ENCODE measurements around the gene PRIMA1. TPM values are rescaled to one million over a fixed set of nuclear protein-coding genes. Genes with fewer than 3 reads are reported as not detected.

The PRIMA1 gene
- total RNA-seq, 1 donor from 2014 or later, result 2.0 TPM

DNA sequence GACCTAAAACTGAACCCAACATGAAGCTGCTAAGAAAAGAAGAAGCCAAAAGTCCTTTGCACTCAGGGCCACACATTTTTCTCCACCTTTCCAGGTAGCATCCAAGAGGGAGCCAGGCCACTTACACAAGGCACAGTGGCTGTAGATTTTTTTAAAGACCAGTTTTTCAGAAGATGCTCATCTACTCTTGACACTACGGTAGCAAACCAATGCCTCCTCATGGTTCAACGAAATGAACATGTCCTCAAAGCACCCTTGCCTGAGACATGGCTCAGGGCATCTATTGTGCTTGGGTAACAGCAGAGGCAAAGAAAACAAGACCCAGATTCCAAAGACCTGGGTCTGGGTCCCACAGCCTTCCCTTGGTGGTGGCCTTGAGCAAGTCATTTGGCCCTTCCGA is 22.3 kb downstream of the PRIMA1 start:
- TF ChIP-seq, protein P1, sequence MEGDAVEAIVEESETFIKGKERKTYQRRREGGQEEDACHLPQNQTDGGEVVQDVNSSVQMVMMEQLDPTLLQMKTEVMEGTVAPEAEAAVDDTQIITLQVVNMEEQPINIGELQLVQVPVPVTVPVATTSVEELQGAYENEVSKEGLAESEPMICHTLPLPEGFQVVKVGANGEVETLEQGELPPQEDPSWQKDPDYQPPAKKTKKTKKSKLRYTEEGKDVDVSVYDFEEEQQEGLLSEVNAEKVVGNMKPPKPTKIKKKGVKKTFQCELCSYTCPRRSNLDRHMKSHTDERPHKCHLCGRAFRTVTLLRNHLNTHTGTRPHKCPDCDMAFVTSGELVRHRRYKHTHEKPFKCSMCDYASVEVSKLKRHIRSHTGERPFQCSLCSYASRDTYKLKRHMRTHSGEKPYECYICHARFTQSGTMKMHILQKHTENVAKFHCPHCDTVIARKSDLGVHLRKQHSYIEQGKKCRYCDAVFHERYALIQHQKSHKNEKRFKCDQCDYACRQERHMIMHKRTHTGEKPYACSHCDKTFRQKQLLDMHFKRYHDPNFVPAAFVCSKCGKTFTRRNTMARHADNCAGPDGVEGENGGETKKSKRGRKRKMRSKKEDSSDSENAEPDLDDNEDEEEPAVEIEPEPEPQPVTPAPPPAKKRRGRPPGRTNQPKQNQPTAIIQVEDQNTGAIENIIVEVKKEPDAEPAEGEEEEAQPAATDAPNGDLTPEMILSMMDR (conservative IDR thresholded peaks at IDR 0.05), result no peak
- Mint-ChIP-seq H3K27ac (ENCODE audit: unreplicated experiment) (no peak overlapping the region), H3K36me3 (ENCODE audit: low read depth) (no peaks in the 10 kb centered on the region), H3K4me3 (no peak overlapping the region), H3K9me3 (no peaks in the 10 kb centered on the region), H3K27me3 (ENCODE audit: low read depth) (no peaks in the 10 kb centered on the region), H3K4me1 (peaks cover 15% of the 10 kb centered on the region)
- DNase-seq (ENCODE audit: low read depth, low spot score), result no peak

DNA sequence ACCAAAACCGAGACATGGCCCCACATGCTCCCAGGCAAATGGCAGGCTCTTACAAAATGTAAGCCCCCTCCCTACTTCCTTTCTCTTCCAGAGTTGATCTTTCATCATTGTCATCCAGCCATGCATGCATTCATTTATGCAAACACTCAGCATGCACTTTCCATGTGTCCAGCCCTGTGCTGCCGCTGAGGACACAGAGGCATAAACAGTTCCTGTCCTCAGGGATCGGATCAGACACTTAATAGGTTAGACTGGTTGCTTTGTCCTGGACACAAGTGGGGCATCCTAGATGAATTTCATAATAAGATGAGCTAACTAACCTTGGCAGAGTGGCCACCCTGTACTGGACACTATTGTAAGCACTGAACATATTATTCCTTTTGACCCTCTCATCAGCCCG is 23.1 kb downstream of the PRIMA1 start:
- H3K27ac Mint-ChIP-seq (ENCODE audit: unreplicated experiment), result no peak overlapping the region
- no peak overlapping the region for H3K4me3 Mint-ChIP-seq
- peaks cover 18% of the 10 kb centered on the region for H3K4me1 Mint-ChIP-seq
- TF ChIP-seq, protein P1 (conservative IDR thresholded peaks at IDR 0.05), result no peak
- no peaks in the 10 kb centered on the region for H3K9me3 Mint-ChIP-seq
- no peak for DNase-seq (ENCODE audit: low read depth, low spot score)
- no peaks in the 10 kb centered on the region for H3K27me3 Mint-ChIP-seq (ENCODE audit: low read depth)
- H3K36me3 Mint-ChIP-seq (ENCODE audit: low read depth), result no peaks in the 10 kb centered on the region

DNA sequence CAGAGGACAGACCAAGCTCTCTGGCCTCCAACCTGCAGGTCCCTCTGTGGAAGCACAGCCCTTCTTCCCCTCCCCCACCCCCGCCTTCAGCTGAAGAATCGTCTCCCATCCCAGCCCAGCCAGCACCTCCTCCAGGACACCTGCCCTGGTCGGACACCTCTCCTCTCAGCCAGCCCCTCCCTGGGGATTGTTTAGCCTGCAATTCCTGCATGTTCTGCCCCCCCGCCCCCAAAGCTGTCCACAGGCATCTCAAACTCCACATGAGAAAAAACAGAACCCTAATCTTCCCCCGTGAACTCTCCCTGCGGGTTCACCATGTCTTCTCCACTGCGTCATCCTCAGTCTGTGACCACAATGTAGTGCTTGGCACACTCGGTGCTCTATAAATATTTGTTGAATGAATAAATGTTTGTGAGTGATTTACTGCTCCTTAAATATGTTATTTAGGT is 24.1 kb downstream of the PRIMA1 start:
- H3K27ac Mint-ChIP-seq (ENCODE audit: unreplicated experiment), result no peak overlapping the region
- no peak for DNase-seq (ENCODE audit: low read depth, low spot score)
- no peaks in the 10 kb centered on the region for H3K36me3 Mint-ChIP-seq (ENCODE audit: low read depth)
- peaks cover 28% of the 10 kb centered on the region for H3K4me1 Mint-ChIP-seq
- H3K4me3 Mint-ChIP-seq, result no peak overlapping the region
- H3K9me3 Mint-ChIP-seq, result no peaks in the 10 kb centered on the region
- no peaks in the 10 kb centered on the region for H3K27me3 Mint-ChIP-seq (ENCODE audit: low read depth)
- TF ChIP-seq, protein P1 (conservative IDR thresholded peaks at IDR 0.05), result no peak

DNA sequence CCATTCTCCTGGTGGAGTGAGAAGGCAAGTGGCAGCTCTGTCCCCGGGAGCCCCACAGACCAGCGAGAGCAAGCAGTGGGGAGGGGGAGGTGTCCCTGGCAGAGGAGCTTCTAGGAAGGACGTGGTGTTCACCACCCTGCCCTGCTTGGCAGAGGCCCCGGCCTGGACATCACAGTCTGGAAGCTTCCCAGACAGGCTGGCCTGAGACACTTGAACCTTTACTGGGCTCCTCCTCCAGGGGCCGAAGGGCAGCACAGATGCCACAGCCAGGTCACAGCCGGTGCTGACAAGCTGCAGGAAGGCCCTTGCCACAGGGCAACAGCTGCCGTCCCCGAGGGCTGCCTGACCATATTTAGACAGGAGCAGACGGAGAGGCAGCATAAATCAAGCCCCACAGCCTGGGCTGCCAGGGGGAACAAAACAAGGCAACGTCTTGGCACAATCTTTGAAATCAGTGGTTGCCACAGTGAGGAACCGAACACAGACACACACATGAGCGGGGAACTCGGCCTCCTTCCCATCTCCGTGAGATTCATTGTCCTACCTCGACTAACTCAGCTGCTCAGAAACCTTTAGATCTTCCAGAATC is 28.5 kb downstream of the PRIMA1 start:
- no peaks in the 10 kb centered on the region for H3K27me3 Mint-ChIP-seq (ENCODE audit: low read depth)
- no peaks in the 10 kb centered on the region for H3K36me3 Mint-ChIP-seq (ENCODE audit: low read depth)
- TF ChIP-seq, protein P1 (conservative IDR thresholded peaks at IDR 0.05), result no peak
- DNase-seq (ENCODE audit: low read depth, low spot score), result no peak
- peaks cover 27% of the 10 kb centered on the region for H3K4me1 Mint-ChIP-seq
- H3K27ac Mint-ChIP-seq (ENCODE audit: unreplicated experiment), result peak overlapping the region; percentile 91
- H3K9me3 Mint-ChIP-seq, result no peaks in the 10 kb centered on the region
- H3K4me3 Mint-ChIP-seq, result no peak overlapping the region

DNA sequence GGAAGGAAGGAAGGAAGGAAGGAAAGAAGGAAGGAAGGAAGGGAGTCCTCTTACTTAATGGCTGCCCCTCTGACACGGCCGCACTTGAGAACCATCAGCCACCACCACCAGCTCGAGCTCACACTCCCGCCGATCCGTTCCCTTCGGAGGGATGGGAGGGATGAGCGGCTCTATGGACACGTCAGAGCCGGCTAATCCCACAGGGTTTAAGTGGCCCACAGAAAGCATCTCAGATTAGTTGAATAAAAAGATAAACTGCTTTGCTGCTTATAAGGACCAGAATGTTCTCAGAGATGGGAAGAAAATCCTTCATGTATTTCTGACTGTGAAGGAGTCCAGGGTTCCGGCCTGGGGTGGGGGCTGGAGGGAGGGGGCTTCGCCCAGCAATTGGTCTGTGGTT is 31.1 kb downstream of the PRIMA1 start:
- H3K9me3 Mint-ChIP-seq, result no peaks in the 10 kb centered on the region
- H3K27me3 Mint-ChIP-seq (ENCODE audit: low read depth), result no peaks in the 10 kb centered on the region
- H3K4me3 Mint-ChIP-seq, result no peak overlapping the region
- H3K4me1 Mint-ChIP-seq, result peaks cover 30% of the 10 kb centered on the region
- H3K36me3 Mint-ChIP-seq (ENCODE audit: low read depth), result no peaks in the 10 kb centered on the region
- TF ChIP-seq, protein P1 (conservative IDR thresholded peaks at IDR 0.05), result no peak
- DNase-seq (ENCODE audit: low read depth, low spot score), result no peak
- H3K27ac Mint-ChIP-seq (ENCODE audit: unreplicated experiment), result no peak overlapping the region
